ENCODE measurements around the gene RALGPS1.
"Not testable (repeated sequence)": the region's sequence is repeated elsewhere in the genome, so short reads cannot be mapped to it uniquely, and the experiment has no call there.

RALGPS1 gene

GRCh38 chr9:127165116-127165515, 250.5 kb downstream of the RALGPS1 start:
- no peak for DNase-seq

- no peak for DNase-seq
Measured at GRCh38 chr9:127166111-127166510, 251.5 kb downstream of the RALGPS1 start.

- no peak for DNase-seq
Measured at GRCh38 chr9:127166651-127167524, 252.3 kb downstream of the RALGPS1 start.

- DNase-seq = no peak
Measured at GRCh38 chr9:127167560-127168326, 253.2 kb downstream of the RALGPS1 start.

GRCh38 chr9:127168756-127169574, 254.4 kb downstream of the RALGPS1 start:
- no peak for DNase-seq

GRCh38 chr9:127169575-127169883, 254.9 kb downstream of the RALGPS1 start:
- no peak for DNase-seq

- DNase-seq = no peak
Measured at GRCh38 chr9:127170103-127170502, 255.5 kb downstream of the RALGPS1 start.

GRCh38 chr9:127170652-127171051, 256.1 kb downstream of the RALGPS1 start:
- no peak for DNase-seq

GRCh38 chr9:127171348-127171747, 256.8 kb downstream of the RALGPS1 start:
- DNase-seq = not testable (repeated sequence)

GRCh38 chr9:127172066-127172707, 257.6 kb downstream of the RALGPS1 start:
- DNase-seq = no peak

- no peak for DNase-seq
Measured at GRCh38 chr9:127173063-127173462, 258.5 kb downstream of the RALGPS1 start.

- DNase-seq = no peak
Measured at GRCh38 chr9:127174386-127175318, 260.1 kb downstream of the RALGPS1 start.

- DNase-seq = no peak
Measured at GRCh38 chr9:127175319-127175715, 260.7 kb downstream of the RALGPS1 start.

GRCh38 chr9:127175764-127176163, 261.2 kb downstream of the RALGPS1 start:
- DNase-seq = no peak

GRCh38 chr9:127176631-127177030, 262.0 kb downstream of the RALGPS1 start:
- no peak for DNase-seq

GRCh38 chr9:127177231-127177630, 262.6 kb downstream of the RALGPS1 start:
- no peak for DNase-seq

GRCh38 chr9:127177665-127178265, 263.2 kb downstream of the RALGPS1 start:
- no peak for DNase-seq

- DNase-seq = no peak
Measured at GRCh38 chr9:127178686-127179632, 264.4 kb downstream of the RALGPS1 start.

GRCh38 chr9:127179633-127180441, 265.3 kb downstream of the RALGPS1 start:
- no peak for DNase-seq

Measured in activated T-cell treated with anti-CD3 and anti-CD28 coated beads for 4 hours (primary cell).